ENCODE data around the gene VEGFD.

DNA sequence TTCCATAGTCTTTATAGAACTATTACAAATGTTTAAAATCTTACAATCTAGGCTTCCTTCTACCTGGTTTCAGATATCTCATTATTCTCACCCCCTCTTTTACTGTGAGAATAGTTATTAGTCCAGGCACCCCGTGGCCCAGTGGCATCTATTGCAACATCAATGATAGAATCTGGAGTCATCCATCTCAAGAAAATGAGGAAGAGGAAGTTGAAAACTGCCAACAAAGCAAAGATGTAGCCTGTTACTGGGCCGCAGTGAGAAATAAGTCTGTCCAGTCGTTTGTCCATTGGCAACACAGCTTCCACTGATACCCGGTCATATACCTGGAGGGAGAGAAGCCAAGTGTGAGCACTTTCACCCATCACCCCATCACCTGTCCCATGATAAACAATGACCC is 62.8 kb downstream of the VEGFD start:
- TF ChIP-seq, protein P1, sequence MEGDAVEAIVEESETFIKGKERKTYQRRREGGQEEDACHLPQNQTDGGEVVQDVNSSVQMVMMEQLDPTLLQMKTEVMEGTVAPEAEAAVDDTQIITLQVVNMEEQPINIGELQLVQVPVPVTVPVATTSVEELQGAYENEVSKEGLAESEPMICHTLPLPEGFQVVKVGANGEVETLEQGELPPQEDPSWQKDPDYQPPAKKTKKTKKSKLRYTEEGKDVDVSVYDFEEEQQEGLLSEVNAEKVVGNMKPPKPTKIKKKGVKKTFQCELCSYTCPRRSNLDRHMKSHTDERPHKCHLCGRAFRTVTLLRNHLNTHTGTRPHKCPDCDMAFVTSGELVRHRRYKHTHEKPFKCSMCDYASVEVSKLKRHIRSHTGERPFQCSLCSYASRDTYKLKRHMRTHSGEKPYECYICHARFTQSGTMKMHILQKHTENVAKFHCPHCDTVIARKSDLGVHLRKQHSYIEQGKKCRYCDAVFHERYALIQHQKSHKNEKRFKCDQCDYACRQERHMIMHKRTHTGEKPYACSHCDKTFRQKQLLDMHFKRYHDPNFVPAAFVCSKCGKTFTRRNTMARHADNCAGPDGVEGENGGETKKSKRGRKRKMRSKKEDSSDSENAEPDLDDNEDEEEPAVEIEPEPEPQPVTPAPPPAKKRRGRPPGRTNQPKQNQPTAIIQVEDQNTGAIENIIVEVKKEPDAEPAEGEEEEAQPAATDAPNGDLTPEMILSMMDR (optimal IDR thresholded peaks at IDR 0.05 in 1 of 3, IDR thresholded peaks at IDR 0.05 in 1 of 3, conservative IDR thresholded peaks at IDR 0.05 in 1 of 3; ENCODE audit: extremely low read depth in 1 of 3, insufficient read depth in 2 of 3, low read length in 3 of 3), result no peak
- no peak for TF ChIP-seq EZH2 (IDR thresholded peaks at IDR 0.05; ENCODE audit: low read length)

All from keratinocyte (primary cell).